NCI-H774 (cell line): Measurements from ENCODE around the gene FXYD7.

Experiments used
- DNase-seq: peaks from one replicate; lab custom pipeline; 2025; lab: John Stamatoyannopoulos, UW

Gene FXYD7

DNA sequence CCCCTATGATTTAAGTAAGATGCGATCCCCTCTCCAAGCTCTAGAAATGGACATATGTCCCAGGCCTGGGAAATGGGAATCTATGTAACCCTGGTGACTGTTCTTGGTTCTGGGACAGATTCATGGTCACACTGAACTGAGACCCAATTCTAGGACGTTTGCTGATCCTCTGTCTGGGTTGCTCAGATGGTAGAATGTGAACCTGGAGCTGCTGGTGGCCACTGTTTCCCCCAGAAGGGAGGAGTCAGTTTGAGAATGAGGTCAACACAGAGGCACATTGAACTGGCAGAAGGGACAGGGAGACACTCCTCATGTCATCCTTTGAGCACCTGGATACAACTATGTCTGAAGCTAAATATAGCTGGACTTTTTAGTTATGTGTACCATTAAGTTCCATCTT, 56.4 kb downstream of the FXYD7 start:
- DNase-seq = no peak

DNA sequence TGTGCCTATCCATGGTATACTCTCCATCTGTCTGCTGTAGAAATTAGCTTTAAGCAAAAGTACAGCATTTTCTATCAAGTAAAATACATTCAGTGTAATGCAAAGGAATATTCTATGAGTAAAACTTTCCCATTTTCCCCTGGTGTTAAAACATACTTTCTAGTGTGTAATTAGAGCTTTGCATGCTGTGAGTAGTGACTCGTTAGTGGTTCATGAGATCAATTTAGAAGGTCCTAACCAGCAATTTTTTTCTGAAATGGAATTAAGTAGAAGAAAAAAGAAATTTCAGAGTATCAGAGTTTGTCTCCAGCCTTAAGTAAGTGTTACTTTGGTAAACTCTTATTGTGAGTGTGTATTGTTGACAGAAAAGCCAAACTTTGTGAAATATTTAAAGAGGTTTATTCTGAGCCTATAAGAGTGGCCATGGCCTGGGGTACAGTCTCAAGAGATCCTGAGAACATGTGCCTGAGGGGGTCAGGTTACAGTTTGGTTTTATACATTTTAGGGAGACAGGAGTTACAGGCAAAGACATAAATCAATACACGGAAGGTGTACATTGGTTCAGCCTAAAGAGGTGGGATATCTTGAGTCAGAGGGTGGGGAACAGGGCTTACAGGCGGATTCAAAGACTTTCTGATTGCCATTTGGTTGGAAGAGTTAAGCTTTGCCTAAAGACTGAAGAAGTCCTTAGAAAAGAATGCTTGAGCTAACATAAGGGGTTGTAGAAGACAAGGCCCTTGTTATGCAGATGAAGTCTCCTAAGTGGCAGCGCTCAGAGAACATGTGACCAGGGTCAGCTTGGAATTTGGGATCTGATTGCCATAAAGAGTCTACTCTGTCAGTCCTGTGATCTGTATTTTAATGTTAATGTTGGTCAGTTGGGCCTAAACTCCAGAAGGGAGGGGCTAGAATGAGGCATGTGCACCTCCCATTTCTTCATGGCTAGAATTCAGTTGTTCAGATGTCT, 60.0 kb downstream of the FXYD7 start:
- no peak for DNase-seq
